KOPT-K1 (cell line): ENCODE measurements around the gene RBFOX2.

Source experiments
- H3K27ac ChIP-seq: fragments of 200-600 bp; sonication (generic); 2 replicates; pipeline ENCODE4 v1.5.1; 2016; ENCODE audit warnings: antibody characterized with exemption, mild to moderate bottlenecking, low read depth, low read length; ENCODE audit not compliant: poor library complexity, severe bottlenecking
- H3K36me3 ChIP-seq: fragments of 200-600 bp; sonication (generic); 2 replicates; pipeline ENCODE4 v1.5.1; 2017; ENCODE audit warnings: antibody characterized with exemption, mild to moderate bottlenecking, low read length, moderate library complexity; ENCODE audit not compliant: insufficient read depth
- H3K9me3 ChIP-seq: fragments of 200-600 bp; sonication (generic); 2 replicates; pipeline ENCODE4 v1.5.1; 2017; ENCODE audit warnings: antibody characterized with exemption, low read length, mild to moderate bottlenecking; ENCODE audit not compliant: insufficient read depth, poor library complexity, severe bottlenecking

RBFOX2 gene

DNA sequence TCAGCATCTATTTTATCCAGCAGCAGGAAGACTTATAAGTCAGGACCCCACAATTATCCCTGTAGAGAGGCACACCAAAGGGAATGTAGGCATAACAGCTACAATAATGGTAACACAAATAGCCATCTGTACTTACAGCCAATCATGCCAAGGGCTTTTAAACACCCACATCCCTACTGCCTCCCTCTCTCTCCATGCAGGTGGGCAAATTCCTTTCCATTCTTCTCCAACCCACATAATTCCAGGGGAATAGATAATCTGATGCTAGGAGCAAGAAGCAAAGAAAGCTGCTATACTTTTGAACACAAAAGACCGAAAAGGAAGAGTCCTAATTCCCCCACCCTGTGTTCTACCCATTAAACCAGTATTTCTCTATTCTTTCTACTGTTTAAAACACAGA is 46.7 kb downstream of the RBFOX2 start:
- Histone ChIP-seq H3K36me3 (no peaks in the 10 kb centered on the region), H3K27ac (no peak overlapping the region), H3K9me3 (no peaks in the 10 kb centered on the region)

DNA sequence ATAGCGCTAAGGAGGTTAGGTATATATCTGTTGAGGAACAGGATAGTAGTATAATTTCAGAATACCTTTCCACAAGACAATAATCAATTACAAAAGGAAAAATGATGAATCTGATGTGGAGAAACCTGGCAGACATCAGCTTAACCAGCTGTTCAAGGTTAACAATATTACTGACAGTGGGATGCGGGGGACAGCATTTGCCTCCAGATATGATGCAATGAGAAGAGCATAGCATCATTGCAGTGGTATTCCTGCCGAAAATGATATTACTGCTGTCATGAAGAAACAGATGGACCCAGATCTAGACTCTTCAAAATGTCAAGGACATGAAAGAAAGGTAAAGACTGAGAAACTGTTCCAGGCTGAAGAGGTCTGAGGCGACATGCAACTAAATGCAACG is 49.7 kb downstream of the RBFOX2 start:
- Histone ChIP-seq H3K27ac (no peak overlapping the region), H3K9me3 (no peaks in the 10 kb centered on the region), H3K36me3 (no peaks in the 10 kb centered on the region)

DNA sequence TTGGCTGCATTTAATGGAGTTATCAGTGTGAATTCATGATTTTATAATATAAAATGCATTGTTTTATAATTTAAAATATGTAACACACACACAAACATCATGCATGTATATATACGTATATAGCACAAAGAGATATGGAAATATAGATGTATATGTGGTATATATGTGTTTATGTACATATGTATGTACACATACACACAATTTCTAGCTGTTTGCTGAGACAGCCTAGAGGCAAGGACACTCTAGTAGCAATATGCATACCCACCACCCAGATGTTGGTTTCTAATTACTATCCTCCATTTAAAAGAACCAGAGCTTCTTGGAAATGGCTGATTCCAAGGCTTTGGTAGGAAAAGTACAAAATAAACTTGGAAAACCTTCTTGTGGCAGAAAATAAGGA is 50.4 kb downstream of the RBFOX2 start:
- Histone ChIP-seq H3K27ac (no peak overlapping the region), H3K9me3 (no peaks in the 10 kb centered on the region), H3K36me3 (no peaks in the 10 kb centered on the region)

DNA sequence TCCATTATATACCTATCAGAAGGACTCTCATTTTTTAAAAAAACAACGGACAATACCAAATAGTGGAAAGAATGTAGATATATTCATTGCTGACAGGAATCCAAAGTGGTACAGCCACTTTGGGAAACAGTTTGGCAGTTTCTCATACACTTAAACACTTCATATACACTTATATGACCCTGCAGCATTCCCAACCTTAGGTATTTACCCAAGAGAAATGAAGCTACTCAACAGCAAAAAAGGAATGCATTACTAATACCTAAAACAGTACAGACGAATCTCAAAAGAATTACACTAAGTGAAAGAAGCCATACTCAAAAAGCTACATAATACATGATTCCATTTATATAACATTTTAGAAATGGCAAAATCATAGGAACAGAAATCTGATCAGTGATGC is 51.5 kb downstream of the RBFOX2 start:
- Histone ChIP-seq H3K27ac (no peak overlapping the region), H3K9me3 (no peaks in the 10 kb centered on the region), H3K36me3 (no peaks in the 10 kb centered on the region)

DNA sequence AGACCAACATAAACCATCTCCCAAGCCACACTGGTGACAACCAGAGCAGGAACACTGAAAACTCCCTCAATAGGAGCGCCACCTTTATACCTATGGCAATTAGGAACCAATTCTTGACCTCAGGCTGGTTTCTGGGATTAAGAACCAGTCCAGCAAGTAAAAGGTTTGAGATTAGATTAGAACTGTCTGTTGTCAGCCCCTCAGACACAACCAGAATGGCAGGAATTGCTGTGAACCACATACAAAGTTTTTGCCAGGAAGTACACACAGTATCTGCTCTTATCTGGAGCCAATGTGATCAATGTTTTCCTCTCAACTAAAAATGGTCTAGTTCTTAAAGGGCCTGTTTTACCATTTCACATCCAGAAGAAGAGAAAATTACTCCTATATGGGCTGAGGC is 55.2 kb downstream of the RBFOX2 start:
- Histone ChIP-seq H3K27ac (no peak overlapping the region), H3K9me3 (no peaks in the 10 kb centered on the region), H3K36me3 (no peaks in the 10 kb centered on the region)

DNA sequence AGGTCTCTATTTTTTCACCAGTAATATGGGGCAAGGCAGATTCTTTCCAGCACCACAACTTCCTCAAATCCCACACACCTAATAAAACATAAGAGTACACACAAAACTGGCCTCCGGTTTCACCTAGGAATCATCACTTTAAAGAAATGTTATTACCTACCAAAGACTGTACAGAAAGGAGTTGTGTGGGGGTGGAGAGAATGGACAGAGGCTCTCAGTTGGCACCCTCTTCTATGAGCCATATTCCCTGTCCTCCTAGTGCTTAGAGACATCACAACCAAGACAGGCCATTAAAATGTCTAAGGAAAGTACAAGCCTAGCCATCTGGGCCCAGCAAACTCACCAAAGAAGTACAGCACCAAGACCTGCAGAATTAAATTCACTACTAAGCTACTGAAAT is 56.1 kb downstream of the RBFOX2 start:
- Histone ChIP-seq H3K36me3 (no peaks in the 10 kb centered on the region), H3K27ac (no peak overlapping the region), H3K9me3 (no peaks in the 10 kb centered on the region)

DNA sequence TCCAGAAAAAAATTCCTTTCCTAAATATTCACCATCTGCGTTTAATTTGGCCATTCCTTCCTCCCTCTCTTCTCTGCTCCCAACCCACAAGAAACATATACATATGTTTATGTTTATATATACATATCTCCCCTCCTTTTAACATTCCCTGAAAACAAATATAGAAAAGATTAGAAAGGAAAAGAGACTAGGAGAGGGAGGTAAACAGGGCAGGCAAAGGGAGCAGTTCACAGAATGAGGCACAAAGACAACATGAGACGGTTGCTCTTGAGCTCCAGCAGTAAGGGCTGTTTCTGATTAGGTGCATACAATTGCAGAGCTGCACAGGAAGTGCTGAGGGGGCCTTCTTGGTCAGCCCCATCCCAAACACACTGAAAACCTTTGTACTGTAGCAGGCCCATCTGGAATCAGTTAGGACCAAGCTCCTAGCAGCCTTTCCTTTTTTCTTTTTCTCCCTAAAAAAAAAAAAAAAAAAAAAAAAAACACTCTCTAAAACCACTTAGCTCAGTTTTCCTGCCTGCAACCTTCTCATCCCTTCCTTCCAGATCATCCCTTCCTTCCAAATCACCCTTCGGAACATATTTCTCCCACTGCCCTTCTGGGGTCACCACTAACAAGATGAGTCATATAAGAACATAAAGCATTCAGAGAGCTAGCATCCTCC is 57.0 kb downstream of the RBFOX2 start:
- H3K27ac ChIP-seq = no peak overlapping the region
- H3K9me3 ChIP-seq = no peaks in the 10 kb centered on the region
- H3K36me3 ChIP-seq = no peaks in the 10 kb centered on the region

DNA sequence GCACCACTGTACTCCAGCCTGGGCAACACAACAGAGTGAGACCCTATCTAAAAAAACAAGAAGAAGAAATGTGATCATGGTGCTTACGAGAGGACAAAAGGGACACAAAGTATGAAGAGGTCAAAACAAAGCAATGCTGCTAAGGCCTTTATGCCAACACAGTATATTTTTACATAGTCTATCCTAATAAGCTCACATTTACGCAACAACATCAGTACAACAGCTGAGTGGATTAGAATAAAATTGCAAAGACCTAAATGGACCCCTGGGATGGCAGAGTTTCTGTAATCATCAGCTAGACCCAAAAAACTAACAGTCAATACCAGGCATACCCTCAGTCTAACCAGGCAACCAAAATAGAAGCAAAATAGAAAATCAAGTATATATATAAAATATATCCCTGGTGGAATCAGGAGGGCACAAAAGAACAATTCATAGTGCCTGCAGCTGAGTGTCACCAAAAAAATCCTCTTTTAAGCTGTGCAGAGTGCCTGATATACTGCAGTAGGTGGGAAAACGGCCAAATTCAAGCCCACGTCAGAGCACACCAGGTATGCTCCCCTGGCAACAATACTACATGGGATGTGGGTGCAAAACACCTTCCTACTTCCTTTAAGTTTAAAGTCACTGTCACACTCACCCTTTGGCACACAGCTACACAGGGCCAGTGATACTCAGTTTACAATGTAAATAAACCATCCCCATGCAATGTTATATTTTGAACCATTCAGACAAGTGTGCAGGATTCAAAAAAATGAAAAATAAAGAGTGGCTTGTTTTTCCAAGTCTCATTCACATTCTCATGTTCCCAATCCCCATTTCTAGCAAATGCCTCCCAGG is 57.8 kb downstream of the RBFOX2 start:
- no peak overlapping the region for H3K27ac ChIP-seq
- H3K36me3 ChIP-seq = no peaks in the 10 kb centered on the region
- no peaks in the 10 kb centered on the region for H3K9me3 ChIP-seq

DNA sequence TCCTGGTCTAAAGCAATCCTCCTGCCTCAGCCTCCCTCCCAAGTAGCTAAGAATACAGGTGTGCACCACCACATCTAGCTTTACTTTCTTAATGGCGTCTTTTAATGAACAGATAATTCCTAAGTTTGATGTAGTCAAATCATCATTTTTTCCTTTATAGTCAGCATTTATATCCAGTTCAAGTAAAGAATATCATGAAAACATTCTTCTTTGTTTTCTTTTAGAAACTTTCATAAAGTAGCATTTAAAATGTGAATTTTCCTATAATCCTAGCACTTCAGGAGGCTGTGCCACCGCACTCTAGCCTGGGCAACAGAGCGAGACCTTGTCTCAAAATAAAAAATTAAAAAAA is 61.6 kb downstream of the RBFOX2 start:
- H3K9me3 ChIP-seq = no peaks in the 10 kb centered on the region
- no peak overlapping the region for H3K27ac ChIP-seq
- H3K36me3 ChIP-seq = no peaks in the 10 kb centered on the region

DNA sequence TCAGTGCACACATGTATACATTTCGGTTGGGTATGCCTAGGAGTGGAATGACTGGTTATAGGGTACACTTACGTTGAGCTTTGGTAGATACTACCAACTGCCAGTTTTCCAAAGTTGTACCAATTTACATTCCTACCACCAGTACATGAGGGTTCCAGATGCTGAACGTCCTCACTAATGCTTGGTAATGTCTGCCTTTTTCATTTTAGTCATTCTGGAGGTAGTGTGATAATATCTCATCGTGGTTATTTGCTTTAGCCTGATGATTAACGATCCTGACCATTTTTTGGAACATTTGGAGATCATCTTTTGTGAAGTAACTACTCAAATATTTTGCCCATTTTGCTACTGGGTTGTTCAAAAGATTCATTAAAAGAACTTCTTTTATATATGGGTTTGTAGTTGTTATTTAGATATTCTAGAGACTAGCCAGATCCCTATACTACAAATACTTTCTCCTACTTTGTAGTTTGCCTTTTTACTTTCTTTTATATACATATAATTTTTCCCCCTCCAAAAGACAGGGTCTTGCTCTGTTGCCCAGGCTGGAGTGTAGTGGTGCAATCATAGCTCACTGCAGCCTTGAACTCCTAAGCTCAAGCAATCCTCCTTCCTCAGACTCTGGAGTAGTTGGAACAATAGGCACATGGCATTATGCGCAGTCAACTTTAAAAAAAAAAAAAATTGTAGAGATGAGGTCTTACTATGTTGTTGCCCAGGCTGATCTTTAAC is 62.1 kb downstream of the RBFOX2 start:
- Histone ChIP-seq H3K36me3 (no peaks in the 10 kb centered on the region), H3K9me3 (no peaks in the 10 kb centered on the region), H3K27ac (no peak overlapping the region)

DNA sequence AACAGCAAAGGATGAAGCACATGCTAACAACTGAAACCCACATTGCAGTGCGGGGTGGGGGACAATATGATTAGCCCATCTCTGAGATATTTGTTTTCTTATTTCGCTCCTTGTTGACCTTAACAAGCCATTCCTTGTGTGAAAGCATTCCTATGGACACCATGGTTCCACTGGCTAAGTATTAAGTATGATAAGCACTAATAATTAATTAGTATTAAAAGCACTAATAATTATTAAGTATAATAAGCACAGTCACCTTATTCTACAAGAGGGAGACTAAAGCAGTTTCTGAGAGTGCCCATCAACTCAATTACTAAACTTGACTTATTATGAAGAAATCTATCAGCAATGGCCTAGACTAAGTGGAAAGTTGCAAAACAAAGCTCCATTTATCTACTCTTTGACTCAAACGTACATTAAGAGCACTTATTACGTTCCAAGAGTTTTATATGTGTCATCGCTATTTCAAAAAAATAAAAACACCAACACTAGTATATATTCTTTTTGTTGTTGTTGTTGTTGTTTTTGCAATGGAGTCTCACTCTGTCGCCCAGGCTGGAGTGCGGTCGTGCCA is 65.3 kb downstream of the RBFOX2 start:
- H3K9me3 ChIP-seq = no peaks in the 10 kb centered on the region
- H3K27ac ChIP-seq = no peak overlapping the region

DNA sequence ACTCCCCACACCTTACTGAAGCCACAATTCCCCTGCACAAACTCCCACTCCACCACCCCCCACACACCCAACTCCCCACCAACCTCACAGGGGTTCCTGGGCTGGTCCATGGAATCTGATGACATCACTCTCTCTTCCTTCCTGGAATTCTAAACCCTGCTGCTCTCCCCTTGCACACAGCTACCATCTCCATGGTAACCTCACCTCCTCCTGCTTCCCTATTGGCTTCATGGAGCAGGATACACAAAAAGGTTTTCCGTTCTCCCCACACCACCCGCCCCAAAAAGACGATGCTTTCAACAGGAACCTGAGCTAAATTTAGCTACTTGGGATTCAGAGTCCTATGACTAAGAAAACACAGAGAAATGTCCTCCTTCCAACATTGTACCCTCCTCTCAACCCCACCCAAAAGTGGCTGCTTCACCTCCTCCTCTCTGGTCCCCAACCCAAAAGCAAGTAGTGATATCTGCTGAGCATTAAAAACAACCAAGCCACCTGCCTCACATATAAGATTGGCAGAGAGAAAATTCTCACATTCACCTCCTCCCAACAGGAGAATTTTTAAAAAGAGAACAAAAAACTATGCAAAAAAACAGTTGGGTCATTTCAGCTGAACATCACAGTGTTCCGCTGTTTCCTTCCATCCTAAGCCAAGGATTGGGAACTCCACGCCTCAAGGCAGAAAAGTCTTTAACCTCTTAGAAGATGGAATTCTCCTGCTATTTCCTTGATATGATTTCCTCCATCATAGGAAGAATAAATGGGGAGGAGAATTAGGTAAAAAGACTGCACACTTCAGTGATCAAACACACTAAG is 66.9 kb downstream of the RBFOX2 start:
- H3K27ac ChIP-seq = no peak overlapping the region
- no peaks in the 10 kb centered on the region for H3K36me3 ChIP-seq

More for the DNA sequence above, 65.3 kb downstream of the RBFOX2 start:
- no peaks in the 10 kb centered on the region for H3K36me3 ChIP-seq

DNA sequence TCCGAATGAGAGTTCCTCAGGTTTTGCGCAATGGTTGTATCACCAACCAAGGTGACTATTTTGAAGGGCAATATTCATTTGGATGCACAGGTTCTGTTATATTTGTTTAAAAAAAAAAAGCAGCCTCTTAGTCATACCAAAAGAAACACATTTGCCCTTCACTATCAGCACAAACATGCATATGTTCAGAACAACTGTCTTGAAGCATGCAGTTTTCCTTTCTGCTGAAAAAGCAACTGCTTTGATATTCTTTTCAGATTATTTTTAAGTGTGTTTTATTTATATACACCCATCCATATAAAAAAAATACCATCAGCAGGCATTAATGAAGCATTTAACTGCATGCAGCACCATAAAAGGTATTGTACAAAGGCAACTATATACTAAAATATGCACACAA is 67.8 kb downstream of the RBFOX2 start:
- H3K36me3 ChIP-seq = no peaks in the 10 kb centered on the region

More for the DNA sequence above, 66.9 kb downstream of the RBFOX2 start:
- no peaks in the 10 kb centered on the region for H3K9me3 ChIP-seq

DNA sequence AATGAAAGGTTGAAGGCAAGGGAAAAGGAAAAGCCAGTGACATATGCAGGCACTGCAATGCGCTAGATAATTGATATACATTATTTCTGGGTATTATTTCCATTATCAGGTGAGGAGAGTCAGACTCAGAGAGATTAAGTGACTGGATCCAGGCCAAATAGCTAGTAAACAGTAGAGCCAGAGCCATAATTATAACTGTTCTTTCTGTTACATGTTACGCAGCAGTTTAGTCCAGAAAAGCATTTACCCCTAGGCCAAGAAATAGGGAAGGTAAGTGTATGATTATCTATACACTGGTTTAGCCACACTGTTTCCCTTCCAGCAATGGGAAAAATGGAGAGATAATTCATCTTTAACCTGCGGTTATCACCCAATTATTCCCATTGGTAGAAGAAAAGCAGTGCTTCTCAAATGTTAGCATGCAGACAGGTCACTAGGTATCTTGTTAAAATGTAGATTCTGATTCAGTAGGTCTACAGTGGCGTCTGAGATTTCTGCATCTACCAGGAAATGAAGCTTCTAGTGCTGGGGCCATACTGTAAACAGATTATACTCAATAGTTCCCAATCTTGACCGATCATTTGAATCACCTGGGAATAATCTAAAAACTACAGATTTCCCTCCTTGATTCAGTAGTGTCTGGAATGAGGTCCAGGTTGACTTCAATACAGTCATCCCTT is 69.4 kb downstream of the RBFOX2 start:
- no peaks in the 10 kb centered on the region for H3K9me3 ChIP-seq
- H3K36me3 ChIP-seq = no peaks in the 10 kb centered on the region
- H3K27ac ChIP-seq = no peak overlapping the region

More for the DNA sequence above, 67.8 kb downstream of the RBFOX2 start:
- Histone ChIP-seq H3K9me3 (no peaks in the 10 kb centered on the region), H3K27ac (no peak overlapping the region)
